Right lobe of liver (tissue), 4 donors: ENCODE measurements around the gene SMCP.

Source experiments
- CTCF ChIP-seq, 4 donors: fragments of 200-600 bp in 3 of 4; fragments of 450-650 bp in 1 of 4; IDR thresholded peaks; one replicate each; pipeline versions ENCODE4 v1.5.1 to v1.8.0; 2016 to 2022; ENCODE audit warnings: antibody characterized with exemption in 4 of 4, mild to moderate bottlenecking in 2 of 4
- POLR2A ChIP-seq: fragments of 450-650 bp; IDR thresholded peaks from one replicate; pipeline ENCODE4 v1.6.1; 2017; ENCODE audit warnings: antibody characterized with exemption, mild to moderate bottlenecking
- donor health status: DM: no; HTN: no; CAD: no.
- donor health status: DM: no; HTN: no; CAD: no.
- donor health status: DM: no; HTN: yes; CAD: no.

GRCh38 chr1:152879559-152880198, 1.6 kb downstream of the SMCP start:
- TF ChIP-seq CTCF (IDR thresholded peaks at IDR 0.05) (no peak), POLR2A (no peak)
